Neutrophil (primary cell): Measurements from ENCODE around the gene BTD.
"Not testable (repeated sequence)": the region's sequence is repeated elsewhere in the genome, so short reads cannot be mapped to it uniquely, and the experiment has no call there.

Source experiments
- H3K27ac ChIP-seq: fragments of 200-600 bp; sonication (generic); 2 replicates; pipeline ENCODE4 v1.5.1; 2016; ENCODE audit warnings: mild to moderate bottlenecking, moderate library complexity
- H3K27me3 ChIP-seq: fragments of 200-600 bp; sonication (generic); 2 replicates; pipeline ENCODE4 v1.6.0; 2016; ENCODE audit warnings: mild to moderate bottlenecking
- H3K36me3 ChIP-seq: fragments of 200-600 bp; sonication (generic); 2 replicates; pipeline ENCODE4 v1.5.1; 2017
- H3K4me1 ChIP-seq, 2 experiments: fragments of 200-600 bp in 1 of 2; sonication (generic) in 1 of 2; 1 replicate in 1 of 2; 2 replicates in 1 of 2; pipeline versions ENCODE4 v1.5.1 to v1.6.1; 2013 to 2016; ENCODE audit warnings: low read depth in 1 of 2, low read length in 1 of 2, mild to moderate bottlenecking in 1 of 2, moderate library complexity in 1 of 2; ENCODE audit not compliant: control insufficient read depth in 1 of 2, insufficient read depth in 1 of 2
- H3K4me3 ChIP-seq, 2 experiments: fragments of 200-600 bp in 1 of 2; sonication (generic) in 1 of 2; 1 replicate in 1 of 2; 2 replicates in 1 of 2; pipeline ENCODE4 v1.5.1; 2013 to 2016; ENCODE audit warnings: low read depth in 1 of 2, low read length in 1 of 2, mild to moderate bottlenecking in 1 of 2, moderate library complexity in 1 of 2
- H3K9me3 ChIP-seq: fragments of 200-600 bp; sonication (generic); 2 replicates; pipeline ENCODE4 v1.5.1; 2016
- CTCF ChIP-seq: fragments of 200-600 bp; sonication (generic); IDR thresholded peaks from 2 replicates; pipeline ENCODE4 v1.5.1; 2016; ENCODE audit warnings: antibody characterized with exemption

Gene BTD

GRCh38 chr3:15616053-15616452, 14.5 kb downstream of the BTD start:
- H3K9me3 ChIP-seq, result peaks cover 14% of the 10 kb centered on the region
- H3K27me3 ChIP-seq, result no peaks in the 10 kb centered on the region
- no peaks in the 10 kb centered on the region for H3K36me3 ChIP-seq
- H3K4me1 ChIP-seq, result peaks cover 0 to 6% of the 10 kb centered on the region in 2 experiments
- no peak overlapping the region for H3K27ac ChIP-seq
- TF ChIP-seq CTCF, result no peak
- H3K4me3 ChIP-seq, result no peak overlapping the region

GRCh38 chr3:15619659-15620464, 18.3 kb downstream of the BTD start:
- H3K36me3 ChIP-seq, H3K27me3 ChIP-seq, H3K4me1 ChIP-seq, H3K27ac ChIP-seq, H3K4me3 ChIP-seq: not testable (repeated sequence)
- H3K9me3 ChIP-seq, result peaks cover 14% of the 10 kb centered on the region

- peaks cover 14% of the 10 kb centered on the region for H3K9me3 ChIP-seq
- H3K27me3 ChIP-seq, result no peaks in the 10 kb centered on the region
- H3K4me3 ChIP-seq, result no peak overlapping the region
- H3K4me1 ChIP-seq, result no peaks in the 10 kb centered on the region
- TF ChIP-seq CTCF, result no peak
- no peak overlapping the region for H3K27ac ChIP-seq
- no peaks in the 10 kb centered on the region for H3K36me3 ChIP-seq
Measured at GRCh38 chr3:15623535-15624440, 22.2 kb downstream of the BTD start.

- Histone ChIP-seq H3K4me3 (no peak overlapping the region), H3K27ac (no peak overlapping the region), H3K4me1 (peaks cover 0 to 5% of the 10 kb centered on the region in 2 experiments), H3K27me3 (no peaks in the 10 kb centered on the region), H3K9me3 (no peaks in the 10 kb centered on the region), H3K36me3 (no peaks in the 10 kb centered on the region)
- TF ChIP-seq CTCF, result no peak
Measured at GRCh38 chr3:15628967-15629366, 27.4 kb downstream of the BTD start.

- TF ChIP-seq CTCF, result peak; percentile 31
Measured at GRCh38 chr3:15629860-15630597, 28.5 kb downstream of the BTD start.

More at GRCh38 chr3:15629860-15630597, 28.5 kb downstream of the BTD start:
- Histone ChIP-seq H3K27me3 (no peaks in the 10 kb centered on the region), H3K9me3 (no peaks in the 10 kb centered on the region), H3K27ac (no peak overlapping the region), H3K36me3 (no peaks in the 10 kb centered on the region), H3K4me3 (no peak overlapping the region), H3K4me1 (peaks cover 0 to 5% of the 10 kb centered on the region in 2 experiments)
